H9 (cell line): ENCODE data around the gene GNGT2. TPM values are rescaled to one million over a fixed set of nuclear protein-coding genes. Genes with fewer than 3 reads are reported as not detected.

Source experiments
- DNase-seq: peaks from one replicate; pipeline ENCODE4 v3.0.0-alpha.2; 2017
- H2AFZ ChIP-seq: one replicate; pipeline ENCODE4 v1.6.1; 2013; ENCODE audit warnings: mild to moderate bottlenecking, low read length, control low read depth, moderate library complexity
- H2AK5ac ChIP-seq: 2 replicates; pipeline ENCODE4 v1.6.1; 2013; ENCODE audit warnings: low read length, control low read depth, mixed read lengths; ENCODE audit not compliant: insufficient read length
- H2BK120ac ChIP-seq: one replicate; pipeline ENCODE4 v1.6.1; 2013; ENCODE audit warnings: low read depth, mild to moderate bottlenecking, low read length, control low read depth, inconsistent platforms; ENCODE audit not compliant: poor library complexity, severe bottlenecking
- H2BK12ac ChIP-seq: 2 replicates; pipeline ENCODE4 v1.6.1; 2013; ENCODE audit warnings: low read length, control low read depth, mixed read lengths, low read depth; ENCODE audit not compliant: insufficient read length
- H2BK15ac ChIP-seq: 2 replicates; pipeline ENCODE4 v1.6.1; 2013; ENCODE audit warnings: low read depth, low read length, control low read depth
- H2BK20ac ChIP-seq: one replicate; pipeline ENCODE4 v1.6.1; 2013; ENCODE audit warnings: low read depth, mild to moderate bottlenecking, low read length, control low read depth, inconsistent platforms; ENCODE audit not compliant: poor library complexity, severe bottlenecking
- H2BK5ac ChIP-seq: 2 replicates; pipeline ENCODE4 v1.6.1; 2013; ENCODE audit warnings: low read length, control low read depth, mixed read lengths; ENCODE audit not compliant: insufficient read length
- H3K14ac ChIP-seq: 2 replicates; pipeline ENCODE4 v1.6.1; 2013; ENCODE audit warnings: low read length, control low read depth; ENCODE audit not compliant: insufficient read depth
- H3K18ac ChIP-seq: 2 replicates; pipeline ENCODE4 v1.6.1; 2013; ENCODE audit warnings: low read depth, mild to moderate bottlenecking, mixed read lengths, low read length, control low read depth; ENCODE audit not compliant: insufficient read length
- H3K23ac ChIP-seq: 2 replicates; pipeline ENCODE4 v1.6.1; 2013; ENCODE audit warnings: low read length, control low read depth, mixed read lengths, low read depth; ENCODE audit not compliant: insufficient read length
- H3K23me2 ChIP-seq: 2 replicates; pipeline ENCODE4 v1.6.1; 2013; ENCODE audit warnings: low read depth, mild to moderate bottlenecking, mixed read lengths, low read length, control low read depth; ENCODE audit not compliant: insufficient read length, poor library complexity, severe bottlenecking
- H3K27ac ChIP-seq: 2 replicates; pipeline ENCODE4 v1.5.1; 2013; ENCODE audit warnings: low read length, control low read depth, mixed read lengths, low read depth; ENCODE audit not compliant: insufficient read length
- H3K27me3 ChIP-seq: 2 replicates; pipeline ENCODE4 v1.6.1; 2013; ENCODE audit warnings: low read length, control low read depth, inconsistent platforms; ENCODE audit not compliant: insufficient read depth
- H3K4ac ChIP-seq: 2 replicates; pipeline ENCODE4 v1.6.1; 2013; ENCODE audit warnings: low read depth, mild to moderate bottlenecking, control low read depth, inconsistent platforms, low read length, moderate library complexity
- H3K4me1 ChIP-seq: 2 replicates; pipeline ENCODE4 v1.6.1; 2013; ENCODE audit warnings: low read length, control low read depth, inconsistent platforms; ENCODE audit not compliant: insufficient read depth
- H3K4me2 ChIP-seq: 2 replicates; pipeline ENCODE4 v1.6.1; 2013; ENCODE audit warnings: low read length, control low read depth, mixed read lengths; ENCODE audit not compliant: insufficient read length, insufficient read depth
- H3K56ac ChIP-seq: 2 replicates; pipeline ENCODE4 v1.6.1; 2013; ENCODE audit warnings: low read depth, mild to moderate bottlenecking, mixed read lengths, low read length, control low read depth; ENCODE audit not compliant: insufficient read length
- H3K79me1 ChIP-seq: 2 replicates; pipeline ENCODE4 v1.6.1; 2013; ENCODE audit warnings: low read depth, mild to moderate bottlenecking, moderate library complexity, low read length, control low read depth, inconsistent platforms; ENCODE audit not compliant: insufficient read depth, poor library complexity, severe bottlenecking
- H3K79me2 ChIP-seq: 2 replicates; pipeline ENCODE4 v1.6.1; 2013; ENCODE audit warnings: low read length, control low read depth, inconsistent platforms; ENCODE audit not compliant: insufficient read depth
- H3K9ac ChIP-seq: 2 replicates; pipeline ENCODE4 v1.6.1; 2013; ENCODE audit warnings: low read length, control low read depth, mixed read lengths; ENCODE audit not compliant: insufficient read length; ENCODE audit errors: extremely low read depth
- H3K9me3 ChIP-seq: one replicate; pipeline ENCODE4 v1.6.1; 2013; ENCODE audit warnings: low read depth, low read length, inconsistent platforms; ENCODE audit not compliant: control insufficient read depth
- H3T11ph ChIP-seq: one replicate; pipeline ENCODE4 v1.6.1; 2013; ENCODE audit warnings: mild to moderate bottlenecking, low read length, control low read depth, inconsistent platforms
- H4K20me1 ChIP-seq: one replicate; pipeline ENCODE4 v1.6.1; 2013; ENCODE audit not compliant: control insufficient read depth, insufficient read length, insufficient read depth
- H4K5ac ChIP-seq: 2 replicates; pipeline ENCODE4 v1.6.1; 2013; ENCODE audit warnings: low read depth, mild to moderate bottlenecking, mixed read lengths, low read length, control low read depth; ENCODE audit not compliant: insufficient read length
- H4K8ac ChIP-seq: replicated peaks from 2 replicates; pipeline ENCODE4 v1.6.1; 2013; ENCODE audit warnings: low read length, control low read depth, mixed read lengths, low read depth; ENCODE audit not compliant: insufficient read length
- H4K91ac ChIP-seq: 2 replicates; pipeline ENCODE4 v1.6.1; 2013; ENCODE audit warnings: low read depth, mild to moderate bottlenecking, moderate library complexity, mixed read lengths, low read length, control low read depth; ENCODE audit not compliant: insufficient read length
- H3K27ac Mint-ChIP-seq, 3 experiments: 2 replicates in 2 of 3; 3 replicates in 1 of 3; pipeline ENCODE4 v1.8.0; 2020 to 2021; ENCODE audit warnings: mixed read lengths in 3 of 3, mild to moderate bottlenecking in 1 of 3, moderate library complexity in 1 of 3
- H3K27me3 Mint-ChIP-seq: 2 replicates; pipeline ENCODE4 v1.8.0; 2021; ENCODE audit warnings: low read depth, mild to moderate bottlenecking, moderate library complexity, mixed read lengths
- H3K36me3 Mint-ChIP-seq, 3 experiments: 2 replicates in 2 of 3; 3 replicates in 1 of 3; pipeline ENCODE4 v1.8.0; 2020 to 2021; ENCODE audit warnings: low read depth in 3 of 3, mixed read lengths in 3 of 3; ENCODE audit not compliant: insufficient read depth in 1 of 3
- H3K4me1 Mint-ChIP-seq, 2 experiments: 2 replicates each; pipeline ENCODE4 v1.8.0; 2020; ENCODE audit warnings: mixed read lengths in 2 of 2
- H3K4me3 Mint-ChIP-seq, 2 experiments: 2 replicates in 1 of 2; 3 replicates in 1 of 2; pipeline ENCODE4 v1.8.0; 2020 to 2021; ENCODE audit warnings: mild to moderate bottlenecking in 2 of 2, mixed read lengths in 2 of 2, moderate library complexity in 1 of 2
- H3K9me3 Mint-ChIP-seq, 2 experiments: 2 replicates in 1 of 2; 3 replicates in 1 of 2; pipeline ENCODE4 v1.8.0; 2020; ENCODE audit warnings: mild to moderate bottlenecking in 2 of 2, mixed read lengths in 2 of 2, moderate library complexity in 1 of 2
- CTCF ChIP-seq: fragments of 200-600 bp; sonication (generic); conservative IDR thresholded peaks from 3 replicates; pipeline ENCODE4 v1.8.0; 2021; ENCODE audit warnings: antibody characterized with exemption, mild to moderate bottlenecking
- WGBS: extraction: QIAGEN DNeasy Blood & Tissue Kit; methylation state at CpG from one replicate; pipeline ENCODE4 v1.1.7; 2013; ENCODE audit warnings: missing lambda C conversion rate, low lambda C conversion rate, mixed read lengths; ENCODE audit not compliant: insufficient read length; ENCODE audit errors: extremely low coverage; 5-methylcytosine and 5-hydroxymethylcytosine counted together
- total RNA-seq: library from RNA; stranded (reverse); gene quantifications from 2 replicates; pipeline ENCODE4 v1.2.1, GENCODE V29; 2021

GNGT2 gene
- total RNA-seq, 1 experiment from 2014 or later, result 0.42 TPM

- Histone ChIP-seq H4K8ac (no peak overlapping the region), H2BK120ac (no peak overlapping the region), H4K91ac (no peak overlapping the region), H2BK15ac (no peak overlapping the region), H3K27ac (no peak overlapping the region), H2BK20ac (no peak overlapping the region), H3K56ac (no peak overlapping the region), H3K18ac (no peak overlapping the region), H3K79me2 (no peaks in the 10 kb centered on the region), H4K5ac (no peak overlapping the region), H3K79me1 (no peaks in the 10 kb centered on the region), H3K4me1 (0 out of 2 replicates have a peak, but pooled peaks cover 2% of the 10 kb centered on the region), H3K23ac (no peak overlapping the region), H3K27me3 (peaks cover 6% of the 10 kb centered on the region; the same call in 1 of the 2 replicates), H3K9ac (no peak overlapping the region), H3K14ac (no peak overlapping the region; the same call in 1 of the 2 replicates), H2AFZ (no peak overlapping the region), H4K20me1 (no peaks in the 10 kb centered on the region), H3K4ac (no peak overlapping the region), H3K9me3 (no peaks in the 10 kb centered on the region), H3K23me2 (peaks cover 8% of the 10 kb centered on the region), H3K4me2 (no peak overlapping the region), H2BK5ac (no peak overlapping the region), H2AK5ac (no peak overlapping the region), H2BK12ac (no peak overlapping the region), H3T11ph (no peak overlapping the region)
- no peak for TF ChIP-seq CTCF
- Mint-ChIP-seq H3K4me3 (no peak overlapping the region), H3K9me3 (no peaks in the 10 kb centered on the region), H3K27ac (no peak overlapping the region), H3K27me3 (peaks cover 47% of the 10 kb centered on the region), H3K4me1 (peaks cover 27% of the 10 kb centered on the region in 2 experiments), H3K36me3 (no peaks in the 10 kb centered on the region; a peak in 1 of 7 replicates)
- DNase-seq, result no peak
- no CpG with 5 or more reads among the region's 15 CpGs for WGBS
Measured at GRCh38 chr17:49219987-49220386, 9.6 kb upstream of the GNGT2 start.
